ENCODE measurements around the gene PYCR2. TPM values are rescaled to one million over a fixed set of nuclear protein-coding genes. Genes with fewer than 3 reads are reported as not detected.

Gene PYCR2
- total and polyA plus RNA-seq, 10 of the 15 experiments (the other 5 are each of a cell fraction or from before 2014, with no cell fraction given): 1.7 to 81.8 (median 54.9) TPM

DNA sequence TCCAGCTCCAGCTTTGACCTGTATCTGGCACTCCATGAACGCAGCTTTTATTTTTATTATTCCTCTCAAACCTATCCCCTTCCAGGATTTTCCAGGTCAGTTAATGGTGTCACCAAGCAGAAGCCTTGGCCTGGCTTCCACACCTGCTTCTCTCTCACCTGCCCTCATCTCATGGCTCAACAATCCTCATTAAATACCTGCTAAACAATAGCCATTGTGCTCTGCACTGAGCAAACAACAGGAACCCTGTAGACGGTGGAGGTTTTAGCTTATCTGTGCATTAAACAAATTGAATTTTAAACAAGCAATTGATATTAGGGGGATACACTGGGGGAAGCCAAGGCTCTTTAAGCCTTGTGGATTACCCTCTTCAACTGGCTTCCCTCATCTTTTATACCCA, 15.3 kb downstream of the PYCR2 start:
- Histone ChIP-seq H3K4me1 (ENCODE audit: control insufficient read depth, insufficient read depth, low read length) (peaks cover 4% of the 10 kb centered on the region; the same call in 1 of the 2 replicates), H3K9me3 (replicated peaks; ENCODE audit: control insufficient read depth, insufficient read depth, low read length) (no peaks in the 10 kb centered on the region), H3K9ac (ENCODE audit: control insufficient read depth, insufficient read depth, low read length) (no peak overlapping the region), H3K27ac (ENCODE audit: control insufficient read depth, insufficient read depth) (no peak overlapping the region), H3K79me2 (ENCODE audit: control insufficient read depth, insufficient read depth, low read length) (no peaks in the 10 kb centered on the region), H3K36me3 (ENCODE audit: control insufficient read depth in 2 of 2, insufficient read depth in 2 of 2, low read length in 1 of 2) (no peaks in the 10 kb centered on the region; a peak in 1 of 4 replicates), H2AFZ (ENCODE audit: control insufficient read depth, low read depth, low read length) (no peak overlapping the region), H4K20me1 (ENCODE audit: control insufficient read depth, insufficient read depth) (no peaks in the 10 kb centered on the region), H3K27me3 (replicated peaks in 1 of 2; ENCODE audit: control insufficient read depth in 2 of 2, insufficient read depth in 2 of 2, low read length in 1 of 2) (no peaks in the 10 kb centered on the region), H3K4me3 (no peak overlapping the region), H3K4me2 (ENCODE audit: control insufficient read depth, insufficient read depth) (no peak overlapping the region)
- CTCF ChIA-PET: interaction anchor here (0.7 to 1.6 kb wide), 4 partner anchors 24 to 131 kb away, joined by 3 to 8 read pairs (median 5); partner anchors contain the start of genes SRP9 and TMEM63A
- SMC1A ChIA-PET (ENCODE audit: uncharacterized antibody, unreplicated experiment): interaction anchor here (0.7 to 0.9 kb wide), 2 partner anchors 12 to 50 kb away, joined by 3 to 4 read pairs; no protein-coding TSS in a partner anchor
- in situ Hi-C loops (cut with MboI): no loop called here
- intact Hi-C loops (cut with micrococcal nuclease; ENCODE audit: unreplicated experiment): no loop called here
- no peak for ATAC-seq
- 46% methylated on average over 2 of the region's 2 CpGs for WGBS (ENCODE audit: insufficient coverage, insufficient replicate concordance, low lambda C conversion rate, missing lambda C conversion rate)
- no peak for DNase-seq (ENCODE audit: low read depth, low spot score)
- no TSS peak for BruUV-seq (replicated peaks)
- POLR2A ChIA-PET: no interaction called here
- RAD21 ChIA-PET (ENCODE audit: unreplicated experiment): interaction anchor here (1.1 to 5.3 kb wide), 3 partner anchors 15 to 173 kb away, joined by 3 to 39 read pairs (median 5); partner anchors contain the start of genes PYCR2 and SRP9
- no peak for FAIRE-seq
- TF ChIP-seq RAD21 (IDR thresholded peaks at IDR 0.05; ENCODE audit: insufficient read depth, low read depth, low read length) (no peak), BHLHE40 (IDR thresholded peaks at IDR 0.05; ENCODE audit: borderline replicate concordance in 1 of 2, low read depth in 2 of 2, low read length in 1 of 2) (no peak), CHD1 (IDR thresholded peaks at IDR 0.05; ENCODE audit: low read depth, low read length) (no peak), NFXL1 (IDR thresholded peaks at IDR 0.05; ENCODE audit: borderline replicate concordance) (no peak), SMAD5 (IDR thresholded peaks at IDR 0.05; ENCODE audit: low read depth) (no peak), WRNIP1 (IDR thresholded peaks at IDR 0.05; ENCODE audit: borderline replicate concordance, low read depth, low read length) (no peak), EP300 (IDR thresholded peaks at IDR 0.05; ENCODE audit: borderline replicate concordance in 1 of 2, control insufficient read depth in 1 of 2, low read depth in 2 of 2, low read length in 2 of 2) (no peak), ZNF274 (IDR thresholded peaks at IDR 0.05; ENCODE audit: insufficient read depth, insufficient read length) (no peak), ZNF24 (IDR thresholded peaks at IDR 0.05) (no peak), HDGF (IDR thresholded peaks at IDR 0.05) (no peak)
- TF ChIP-seq, protein P1, sequence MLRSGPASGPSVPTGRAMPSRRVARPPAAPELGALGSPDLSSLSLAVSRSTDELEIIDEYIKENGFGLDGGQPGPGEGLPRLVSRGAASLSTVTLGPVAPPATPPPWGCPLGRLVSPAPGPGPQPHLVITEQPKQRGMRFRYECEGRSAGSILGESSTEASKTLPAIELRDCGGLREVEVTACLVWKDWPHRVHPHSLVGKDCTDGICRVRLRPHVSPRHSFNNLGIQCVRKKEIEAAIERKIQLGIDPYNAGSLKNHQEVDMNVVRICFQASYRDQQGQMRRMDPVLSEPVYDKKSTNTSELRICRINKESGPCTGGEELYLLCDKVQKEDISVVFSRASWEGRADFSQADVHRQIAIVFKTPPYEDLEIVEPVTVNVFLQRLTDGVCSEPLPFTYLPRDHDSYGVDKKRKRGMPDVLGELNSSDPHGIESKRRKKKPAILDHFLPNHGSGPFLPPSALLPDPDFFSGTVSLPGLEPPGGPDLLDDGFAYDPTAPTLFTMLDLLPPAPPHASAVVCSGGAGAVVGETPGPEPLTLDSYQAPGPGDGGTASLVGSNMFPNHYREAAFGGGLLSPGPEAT (IDR thresholded peaks at IDR 0.05; ENCODE audit: low read depth): no peak
- TF ChIP-seq, protein P2, sequence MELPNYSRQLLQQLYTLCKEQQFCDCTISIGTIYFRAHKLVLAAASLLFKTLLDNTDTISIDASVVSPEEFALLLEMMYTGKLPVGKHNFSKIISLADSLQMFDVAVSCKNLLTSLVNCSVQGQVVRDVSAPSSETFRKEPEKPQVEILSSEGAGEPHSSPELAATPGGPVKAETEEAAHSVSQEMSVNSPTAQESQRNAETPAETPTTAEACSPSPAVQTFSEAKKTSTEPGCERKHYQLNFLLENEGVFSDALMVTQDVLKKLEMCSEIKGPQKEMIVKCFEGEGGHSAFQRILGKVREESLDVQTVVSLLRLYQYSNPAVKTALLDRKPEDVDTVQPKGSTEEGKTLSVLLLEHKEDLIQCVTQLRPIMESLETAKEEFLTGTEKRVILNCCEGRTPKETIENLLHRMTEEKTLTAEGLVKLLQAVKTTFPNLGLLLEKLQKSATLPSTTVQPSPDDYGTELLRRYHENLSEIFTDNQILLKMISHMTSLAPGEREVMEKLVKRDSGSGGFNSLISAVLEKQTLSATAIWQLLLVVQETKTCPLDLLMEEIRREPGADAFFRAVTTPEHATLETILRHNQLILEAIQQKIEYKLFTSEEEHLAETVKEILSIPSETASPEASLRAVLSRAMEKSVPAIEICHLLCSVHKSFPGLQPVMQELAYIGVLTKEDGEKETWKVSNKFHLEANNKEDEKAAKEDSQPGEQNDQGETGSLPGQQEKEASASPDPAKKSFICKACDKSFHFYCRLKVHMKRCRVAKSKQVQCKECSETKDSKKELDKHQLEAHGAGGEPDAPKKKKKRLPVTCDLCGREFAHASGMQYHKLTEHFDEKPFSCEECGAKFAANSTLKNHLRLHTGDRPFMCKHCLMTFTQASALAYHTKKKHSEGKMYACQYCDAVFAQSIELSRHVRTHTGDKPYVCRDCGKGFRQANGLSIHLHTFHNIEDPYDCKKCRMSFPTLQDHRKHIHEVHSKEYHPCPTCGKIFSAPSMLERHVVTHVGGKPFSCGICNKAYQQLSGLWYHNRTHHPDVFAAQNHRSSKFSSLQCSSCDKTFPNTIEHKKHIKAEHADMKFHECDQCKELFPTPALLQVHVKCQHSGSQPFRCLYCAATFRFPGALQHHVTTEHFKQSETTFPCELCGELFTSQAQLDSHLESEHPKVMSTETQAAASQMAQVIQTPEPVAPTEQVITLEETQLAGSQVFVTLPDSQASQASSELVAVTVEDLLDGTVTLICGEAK (IDR thresholded peaks at IDR 0.05; ENCODE audit: borderline replicate concordance): no peak
